ENCODE measurements around the gene ARHGEF38. TPM values are rescaled to one million over a fixed set of nuclear protein-coding genes. Genes with fewer than 3 reads are reported as not detected.
"Not testable (repeated sequence)": the region's sequence is repeated elsewhere in the genome, so short reads cannot be mapped to it uniquely, and the experiment has no call there.

The ARHGEF38 gene
- polyA plus RNA-seq, 10 donors: 0.04 to 2.0 (median 0.67) TPM; not detected in 1

DNA sequence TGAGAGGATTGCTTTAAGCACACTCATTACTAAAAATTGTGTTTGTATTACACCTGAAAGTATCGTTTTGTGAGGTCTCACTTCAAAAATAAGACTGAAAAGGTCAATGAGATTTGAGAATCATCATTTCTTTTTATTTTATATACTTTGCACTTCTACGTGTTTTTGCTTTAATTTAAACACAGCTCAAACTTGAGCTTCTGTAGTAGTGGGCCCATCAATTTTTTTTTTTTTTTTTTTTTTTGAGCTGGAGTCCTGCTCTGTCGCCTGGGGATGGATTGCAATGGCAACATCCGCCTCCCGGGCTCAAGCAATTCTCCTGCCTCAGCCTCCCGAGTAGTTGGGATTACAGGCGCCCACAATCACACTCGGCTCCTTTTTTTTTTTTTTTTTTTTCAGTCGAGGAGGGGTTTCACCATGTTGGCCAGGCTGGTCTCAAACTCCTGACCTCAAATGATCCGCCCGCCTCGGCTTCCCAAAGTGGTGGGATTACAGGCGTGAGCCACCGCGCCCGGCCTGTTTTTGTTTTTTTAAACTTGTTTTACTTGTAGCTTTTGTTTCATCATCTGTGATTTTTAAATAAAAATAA, 157.7 kb downstream of the ARHGEF38 start:
- no peak for DNase-seq

DNA sequence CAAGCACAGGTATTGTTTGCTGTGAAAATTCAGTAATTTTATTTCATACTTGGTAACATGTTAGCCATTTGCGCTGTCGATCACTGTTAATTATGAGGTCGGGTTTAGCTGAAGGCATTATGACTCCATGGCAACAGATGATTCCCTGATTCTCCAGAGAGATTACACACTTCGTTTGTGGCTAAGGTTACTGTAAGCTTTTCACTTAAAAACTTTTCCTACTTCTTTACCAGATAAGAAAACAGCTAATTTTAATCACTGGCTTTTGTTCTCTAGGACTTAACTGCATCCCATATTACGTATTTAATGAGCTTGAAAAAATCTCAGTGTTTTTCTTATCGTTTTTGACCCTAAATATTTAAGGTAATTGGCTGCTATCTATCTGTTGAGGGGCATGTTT, 158.3 kb downstream of the ARHGEF38 start:
- peak in 1 of 3 donors; percentile 4 for DNase-seq

DNA sequence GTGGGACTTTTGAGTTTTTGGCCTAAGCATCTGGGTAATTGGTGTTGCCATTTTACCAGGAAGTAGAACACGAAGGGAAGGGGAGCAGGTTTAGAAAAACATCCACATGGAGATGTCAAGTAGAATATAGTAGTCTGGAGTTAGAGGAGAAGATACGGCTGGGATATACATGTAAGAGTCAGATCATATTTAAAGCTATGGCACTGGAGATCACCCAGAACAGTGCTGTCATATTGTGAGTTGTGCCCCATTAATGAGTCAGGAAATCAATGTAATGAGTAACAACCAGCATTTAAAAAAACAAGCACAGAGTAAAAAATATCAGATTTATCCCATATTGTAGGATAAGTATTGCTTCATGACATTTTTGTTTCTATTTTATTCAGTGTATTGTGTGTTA, 160.3 kb downstream of the ARHGEF38 start:
- DNase-seq: no peak

DNA sequence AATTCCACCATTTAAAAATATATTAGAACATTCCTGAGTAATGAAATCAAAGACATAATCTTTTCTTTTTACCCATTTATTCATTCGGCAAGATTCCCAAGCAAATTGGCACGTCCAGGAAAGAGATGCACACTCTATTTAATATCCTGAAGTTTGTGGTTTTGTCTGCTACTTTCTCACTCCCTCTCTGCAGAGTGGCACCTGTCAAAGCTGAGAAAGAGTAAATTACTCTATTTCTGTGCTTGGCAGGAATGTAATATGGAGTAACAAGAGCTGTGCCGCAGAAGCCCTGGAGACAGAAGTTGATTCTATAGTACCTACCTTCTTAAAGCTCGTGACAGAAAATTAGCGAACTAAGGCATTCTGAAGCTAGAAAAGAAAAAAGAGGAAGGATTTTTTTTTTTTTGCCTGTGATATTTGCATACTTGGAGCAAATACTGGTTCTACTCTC, 161.7 kb downstream of the ARHGEF38 start:
- peak in 1 of 3 donors; percentile 3 for DNase-seq

DNA sequence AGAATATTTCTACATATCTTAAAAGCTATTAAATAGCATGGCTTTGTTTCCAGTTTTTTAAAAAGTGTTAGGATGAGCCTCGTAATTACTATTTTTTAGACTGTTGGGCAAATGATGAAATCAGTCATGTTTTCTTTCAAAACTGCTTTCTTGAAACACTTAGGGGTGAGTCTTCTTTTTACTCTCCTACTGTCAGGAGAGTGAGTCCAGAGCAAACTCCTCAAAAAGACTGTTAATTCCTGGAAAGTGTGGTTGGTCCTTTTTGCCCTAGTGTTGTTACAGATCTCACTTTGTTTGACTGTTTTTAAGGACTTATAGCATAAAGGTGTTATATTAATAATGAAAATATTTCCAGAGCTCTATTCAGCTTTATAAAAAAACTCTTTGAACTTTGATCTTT, 162.5 kb downstream of the ARHGEF38 start:
- no peak for DNase-seq

DNA sequence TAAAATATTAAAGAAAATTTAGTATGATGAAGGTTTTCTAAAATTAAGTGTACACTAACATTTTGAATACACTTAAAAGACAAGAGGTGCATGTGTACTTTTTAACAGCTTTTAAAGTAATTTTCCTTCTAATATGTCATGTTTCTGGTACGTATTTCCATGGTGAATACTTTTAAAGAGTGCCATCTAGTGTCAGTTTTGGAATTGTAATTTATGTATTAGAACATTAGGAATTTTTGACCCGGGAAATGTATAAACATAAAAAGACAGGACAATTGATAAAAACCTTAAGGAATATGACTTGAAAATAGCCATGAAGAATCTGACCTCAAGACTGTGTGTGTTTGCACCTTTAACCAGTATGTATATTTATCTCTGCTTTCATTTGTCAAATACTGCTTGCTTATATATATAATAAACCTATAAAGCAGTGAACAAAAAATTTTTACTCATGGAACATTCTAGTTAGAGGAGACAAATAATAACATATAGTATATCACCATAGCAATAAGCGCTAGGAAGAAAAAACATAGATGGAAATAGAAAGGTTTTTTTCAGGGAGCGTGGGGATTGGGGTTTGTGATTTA, 163.4 kb downstream of the ARHGEF38 start:
- DNase-seq: peak; percentile 25 to 56 (median 30)

DNA sequence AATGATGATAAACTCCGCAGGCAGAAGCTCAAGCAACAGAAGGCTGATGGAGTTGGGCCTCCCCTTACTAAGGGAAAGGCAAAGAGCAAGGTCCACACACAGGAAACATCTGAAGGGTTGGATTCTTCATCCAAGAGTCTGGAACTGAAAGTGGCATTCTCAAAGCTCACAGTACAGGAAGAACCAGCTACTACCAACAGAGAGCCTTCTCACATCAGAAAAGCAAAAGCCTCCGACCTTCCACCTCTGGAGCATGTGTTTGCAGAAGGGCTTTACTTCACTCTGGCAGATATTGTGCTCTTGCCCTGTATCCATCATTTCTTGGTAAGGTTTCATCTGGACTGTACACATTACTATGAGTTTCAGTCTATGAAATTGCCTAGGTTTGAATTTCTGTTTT, 166.8 kb downstream of the ARHGEF38 start:
- DNase-seq: no peak

DNA sequence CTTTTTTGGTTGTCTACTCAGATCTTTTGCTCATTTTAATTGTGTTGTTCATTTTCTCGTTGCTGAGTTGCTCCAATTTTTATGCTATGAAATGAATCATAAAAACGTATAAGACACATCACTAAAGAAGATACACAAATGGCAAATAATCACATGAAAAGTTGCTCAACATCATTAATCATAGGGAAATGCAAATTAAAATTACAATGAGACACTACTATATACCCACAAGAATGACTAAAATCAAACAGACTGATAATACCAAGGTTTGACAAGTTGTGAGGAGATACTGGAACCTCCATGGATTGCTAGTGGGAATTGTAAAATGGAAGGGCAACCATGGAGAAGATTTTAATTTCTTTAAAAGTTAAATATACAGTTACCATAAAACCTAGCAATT, 173.2 kb downstream of the ARHGEF38 start:
- no peak for DNase-seq

DNA sequence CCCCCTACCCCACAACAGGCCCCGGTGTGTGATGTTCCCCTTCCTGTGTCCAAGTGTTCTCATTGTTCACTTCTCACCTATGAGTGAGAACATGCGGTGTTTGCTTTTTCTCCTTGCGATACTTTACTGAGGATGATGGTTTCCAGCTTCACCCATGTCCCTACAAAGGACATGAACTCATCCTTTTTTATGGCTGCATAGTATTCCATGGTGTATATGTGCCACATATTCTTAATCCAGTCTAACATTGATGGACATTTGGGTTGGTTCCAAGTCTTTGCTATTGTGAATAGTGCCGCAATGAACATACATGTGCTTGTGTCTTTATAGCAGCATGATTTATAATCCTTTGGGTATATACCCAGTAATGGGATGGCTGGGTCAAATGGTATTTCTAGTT, 177.5 kb downstream of the ARHGEF38 start:
- DNase-seq: not testable (repeated sequence)

Other genes with a start within 250 kb of the ARHGEF38 start
- 10 to 100 TPM; 50.3 to 67.1 (median 57.6) TPM for gene PPA2, start 78.6 kb upstream of the ARHGEF38 start, polyA plus RNA-seq (ENCODE audit: insufficient read length in 10 of 10)
- 10 to 100 TPM; 22.0 to 34.1 (median 29.0) TPM for gene INTS12, start 156.1 kb downstream of the ARHGEF38 start, polyA plus RNA-seq (ENCODE audit: insufficient read length in 10 of 10)
- 10 to 100 TPM in 3 of 10 donors, 1 to 10 TPM in 7; 5.6 to 12.5 (median 9.1) TPM for gene GSTCD, start 156.2 kb downstream of the ARHGEF38 start, polyA plus RNA-seq (ENCODE audit: insufficient read length in 10 of 10)